BLaER1 treated with 17β-estradiol and CSF1 and Interleukin-3, amounts not matched to agents 10 nM and 100 nM (cell line): ENCODE data around the gene NUCKS1.
A peak's percentile ranks its signal among the peaks of the same experiment; 100 is the strongest.

Experiments used
- H3K27ac ChIP-seq, 11 experiments: shearing (Covaris generic); formaldehyde crosslinking; 2 replicates each; pipeline ENCODE4 v1.8.1; 2022
- H3K27me3 ChIP-seq, 11 experiments: shearing (Covaris generic); formaldehyde crosslinking; 2 replicates each; pipeline ENCODE4 v1.8.1; 2022
- H3K36me3 ChIP-seq, 11 experiments: shearing (Covaris generic); formaldehyde crosslinking; 2 replicates each; pipeline ENCODE4 v1.8.1; 2022
- H3K4me1 ChIP-seq, 10 experiments: shearing (Covaris generic); formaldehyde crosslinking; 2 replicates each; pipeline ENCODE4 v1.8.1; 2022
- H3K4me2 ChIP-seq, 11 experiments: shearing (Covaris generic); formaldehyde crosslinking; 2 replicates each; pipeline ENCODE4 v1.8.1; 2022
- H3K4me3 ChIP-seq, 10 experiments: shearing (Covaris generic); formaldehyde crosslinking; 2 replicates each; pipeline ENCODE4 v1.8.1; 2022
- H3K9ac ChIP-seq, 11 experiments: shearing (Covaris generic); formaldehyde crosslinking; 2 replicates each; pipeline ENCODE4 v1.8.1; 2022
- H3K9me3 ChIP-seq, 11 experiments: shearing (Covaris generic); formaldehyde crosslinking; replicated peaks in 1 of 11; 2 replicates each; pipeline ENCODE4 v1.8.1; 2022
- H4K20me1 ChIP-seq, 11 experiments: shearing (Covaris generic); formaldehyde crosslinking; 2 replicates each; pipeline ENCODE4 v1.8.1; 2022
- Cebpa-rat ChIP-seq, 11 experiments: shearing (Covaris generic); IDR thresholded peaks; 2 replicates each; pipeline ENCODE4 v1.8.1; 2022

The NUCKS1 gene

DNA sequence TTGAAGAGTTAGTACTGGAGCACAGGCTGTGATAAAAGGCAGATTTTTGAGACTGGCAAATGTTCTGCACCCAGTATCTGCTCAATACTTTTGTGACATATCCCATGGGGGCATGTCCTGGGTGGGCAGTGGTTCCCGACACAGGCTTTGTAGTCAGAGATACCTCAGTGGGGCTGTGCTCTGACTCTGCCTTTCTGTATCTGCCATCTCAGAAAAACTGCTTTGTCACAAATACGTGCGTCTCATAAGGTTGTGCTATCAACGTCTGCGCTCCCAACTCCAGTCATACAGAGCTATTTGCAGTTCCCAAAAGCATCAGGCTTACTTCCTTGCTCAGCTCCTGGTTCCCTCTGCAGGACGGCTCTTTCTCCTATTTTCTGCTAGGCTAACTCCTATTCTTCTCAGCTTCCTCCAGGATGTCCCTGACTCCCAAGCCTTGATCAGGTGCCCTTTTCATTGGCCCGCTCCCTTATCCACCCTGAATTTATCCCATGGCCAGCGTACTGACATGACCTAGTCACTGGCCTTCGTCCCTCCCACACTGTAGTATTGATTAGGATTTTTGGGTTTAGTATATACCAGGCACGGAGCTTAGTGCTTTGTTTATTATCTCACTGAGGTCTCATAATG lies 37.4 kb upstream of the NUCKS1 start:
- H3K4me2 ChIP-seq, result no peak overlapping the region
- H3K27me3 ChIP-seq, result no peaks in the 10 kb centered on the region
- no peak for TF ChIP-seq Cebpa-rat (IDR thresholded peaks at IDR 0.05)
- H3K9me3 ChIP-seq, result no peaks in the 10 kb centered on the region
- no peak overlapping the region for H3K9ac ChIP-seq
- H3K27ac ChIP-seq, result no peak overlapping the region
- H3K4me3 ChIP-seq, result no peak overlapping the region
- H3K36me3 ChIP-seq, result peaks cover 12 to 39% (median 31%) of the 10 kb centered on the region in 11 experiments; a peak in 21 of 22 replicates
- peaks cover 18 to 35% (median 23%) of the 10 kb centered on the region in 10 experiments for H3K4me1 ChIP-seq
- no peaks in the 10 kb centered on the region for H4K20me1 ChIP-seq

- Histone ChIP-seq H3K27ac (no peak overlapping the region), H3K27me3 (no peaks in the 10 kb centered on the region), H3K36me3 (peaks cover 12 to 31% (median 25%) of the 10 kb centered on the region in 11 experiments; a peak in 21 of 22 replicates), H4K20me1 (no peaks in the 10 kb centered on the region), H3K9me3 (no peaks in the 10 kb centered on the region), H3K9ac (no peak overlapping the region), H3K4me2 (no peak overlapping the region), H3K4me3 (no peak overlapping the region), H3K4me1 (peaks cover 20 to 38% (median 25%) of the 10 kb centered on the region in 10 experiments)
- no peak for TF ChIP-seq Cebpa-rat (IDR thresholded peaks at IDR 0.05)
Measured at GRCh38 chr1:205786601-205787000, 36.6 kb upstream of the NUCKS1 start.

GRCh38 chr1:205785446-205785845 lies 35.5 kb upstream of the NUCKS1 start:
- no peak overlapping the region for H3K4me3 ChIP-seq
- H4K20me1 ChIP-seq, result no peaks in the 10 kb centered on the region
- H3K9me3 ChIP-seq, result no peaks in the 10 kb centered on the region
- H3K9ac ChIP-seq, result no peak overlapping the region
- H3K4me2 ChIP-seq, result no peak overlapping the region
- H3K27me3 ChIP-seq, result no peaks in the 10 kb centered on the region
- peaks cover 6 to 19% (median 14%) of the 10 kb centered on the region in 11 experiments; a peak in 20 of 22 replicates for H3K36me3 ChIP-seq
- no peak for TF ChIP-seq Cebpa-rat (IDR thresholded peaks at IDR 0.05)
- no peak overlapping the region for H3K27ac ChIP-seq
- peaks cover 25 to 48% (median 33%) of the 10 kb centered on the region in 10 experiments for H3K4me1 ChIP-seq

DNA sequence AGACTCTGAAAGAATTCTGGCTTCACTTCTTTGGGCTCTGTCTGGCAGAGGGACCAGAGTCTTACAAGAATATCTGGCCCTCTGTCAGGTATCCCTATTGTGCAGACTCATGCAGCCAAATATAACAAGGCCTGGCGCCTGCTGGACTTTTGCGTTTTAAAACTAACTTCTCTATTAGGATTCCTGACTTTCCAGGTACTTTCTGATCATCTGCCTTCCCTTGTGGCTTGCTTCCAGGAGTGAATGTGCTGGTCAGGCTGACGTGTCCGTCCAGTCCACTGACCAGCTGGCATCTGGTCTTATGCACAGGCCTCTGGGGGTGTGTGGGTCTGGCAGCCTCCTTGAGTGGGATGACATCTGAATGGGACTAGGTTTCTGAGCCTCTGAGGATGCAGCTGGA lies 33.9 kb upstream of the NUCKS1 start:
- Histone ChIP-seq H3K9ac (no peak overlapping the region), H3K27me3 (no peaks in the 10 kb centered on the region), H3K27ac (0 out of 22 replicates have a peak overlapping the region, but pooled peaks of 1 of the 11 experiments have one; percentile 46), H3K4me1 (peaks cover 25 to 40% (median 33%) of the 10 kb centered on the region in 10 experiments), H3K4me2 (peak overlapping the region in 6 of 11 experiments; percentile 49 to 76 (median 76); a peak in 12 of 22 replicates), H3K9me3 (no peaks in the 10 kb centered on the region), H4K20me1 (no peaks in the 10 kb centered on the region), H3K4me3 (no peak overlapping the region), H3K36me3 (peaks cover 0 to 4% (median 0%) of the 10 kb centered on the region in 11 experiments; a peak in 3 of 22 replicates)
- no peak for TF ChIP-seq Cebpa-rat (IDR thresholded peaks at IDR 0.05)

GRCh38 chr1:205783433-205783795 lies 33.4 kb upstream of the NUCKS1 start:
- Histone ChIP-seq H3K4me3 (no peak overlapping the region), H3K36me3 (no peaks in the 10 kb centered on the region; a peak in 1 of 22 replicates), H3K27ac (peak overlapping the region in 9 of 11 experiments; percentile 11 to 58 (median 40); a peak in 14 of 22 replicates), H3K4me2 (peak overlapping the region; percentile 49 to 76 (median 68); a peak in 21 of 22 replicates), H3K27me3 (no peaks in the 10 kb centered on the region), H3K9me3 (no peaks in the 10 kb centered on the region), H4K20me1 (no peaks in the 10 kb centered on the region), H3K9ac (peak overlapping the region in 2 of 11 experiments; percentile 4 to 38; a peak in 1 of 22 replicates), H3K4me1 (peaks cover 30 to 45% (median 38%) of the 10 kb centered on the region in 10 experiments)
- TF ChIP-seq Cebpa-rat (IDR thresholded peaks at IDR 0.05), result no peak

GRCh38 chr1:205782627-205783432 lies 32.8 kb upstream of the NUCKS1 start:
- Histone ChIP-seq H3K4me3 (no peak overlapping the region), H3K27me3 (no peaks in the 10 kb centered on the region), H3K9me3 (no peaks in the 10 kb centered on the region), H3K9ac (peak overlapping the region in 3 of 11 experiments; percentile 1 to 38 (median 4); a peak in 4 of 22 replicates), H3K36me3 (no peaks in the 10 kb centered on the region), H3K27ac (peak overlapping the region in 9 of 11 experiments; percentile 11 to 58 (median 40); a peak in 15 of 22 replicates), H4K20me1 (no peaks in the 10 kb centered on the region), H3K4me1 (peaks cover 36 to 51% (median 44%) of the 10 kb centered on the region in 10 experiments), H3K4me2 (peak overlapping the region; percentile 49 to 76 (median 68))
- no peak for TF ChIP-seq Cebpa-rat (IDR thresholded peaks at IDR 0.05)

DNA sequence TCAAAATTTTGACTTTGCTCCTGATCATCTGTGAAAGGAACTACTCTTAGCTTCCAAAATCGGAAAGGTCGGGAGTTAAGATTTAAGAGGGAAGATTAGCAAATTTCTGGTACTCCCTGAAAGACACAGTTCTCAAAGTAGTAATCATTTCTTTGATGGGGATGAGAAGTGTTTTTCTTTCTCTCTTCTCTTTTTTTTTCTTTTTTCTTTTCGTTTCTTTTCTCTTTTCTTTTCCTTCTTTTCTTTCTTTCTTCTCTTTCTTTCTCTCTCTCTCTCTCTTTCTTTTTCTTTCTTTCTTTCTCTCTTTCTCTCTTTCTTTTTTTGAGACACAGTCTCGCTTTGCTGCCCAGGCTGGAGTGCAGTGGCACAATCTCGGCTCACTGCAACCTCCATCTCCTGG lies 30.4 kb upstream of the NUCKS1 start:
- Histone ChIP-seq H3K4me2 (no peak overlapping the region; a peak in 1 of 22 replicates), H3K9me3 (peaks cover 0 to 13% (median 0%) of the 10 kb centered on the region in 11 experiments; a peak in 5 of 22 replicates), H4K20me1 (no peaks in the 10 kb centered on the region), H3K9ac (no peak overlapping the region), H3K4me1 (peaks cover 46 to 72% (median 61%) of the 10 kb centered on the region in 10 experiments), H3K4me3 (no peak overlapping the region), H3K36me3 (no peaks in the 10 kb centered on the region), H3K27ac (no peak overlapping the region; a peak in 1 of 22 replicates), H3K27me3 (no peaks in the 10 kb centered on the region)
- TF ChIP-seq Cebpa-rat (IDR thresholded peaks at IDR 0.05), result no peak

GRCh38 chr1:205777994-205778393 lies 28.0 kb upstream of the NUCKS1 start:
- peaks cover 7 to 23% (median 23%) of the 10 kb centered on the region in 11 experiments; a peak in 20 of 22 replicates for H3K27me3 ChIP-seq
- peak overlapping the region in 9 of 11 experiments; percentile 48 to 73 (median 63); a peak in 18 of 22 replicates for H3K27ac ChIP-seq
- H3K4me2 ChIP-seq, result peak overlapping the region; percentile 54 to 90 (median 77)
- no peaks in the 10 kb centered on the region for H3K36me3 ChIP-seq
- H3K9ac ChIP-seq, result peak overlapping the region in 5 of 11 experiments; percentile 10 to 45 (median 38); a peak in 5 of 22 replicates
- peaks cover 40 to 75% (median 58%) of the 10 kb centered on the region in 10 experiments for H3K4me1 ChIP-seq
- peak overlapping the region in 5 of 10 experiments; percentile 8 to 42 (median 12); a peak in 7 of 20 replicates for H3K4me3 ChIP-seq
- peaks cover 0 to 13% (median 0%) of the 10 kb centered on the region in 11 experiments; a peak in 5 of 22 replicates for H3K9me3 ChIP-seq
- peaks cover 0 to 11% (median 0%) of the 10 kb centered on the region in 11 experiments; a peak in 2 of 22 replicates for H4K20me1 ChIP-seq
- no peak for TF ChIP-seq Cebpa-rat (IDR thresholded peaks at IDR 0.05)
